ENCODE results near the gene ZFYVE9.
"Not testable (repeated sequence)": the region's sequence is repeated elsewhere in the genome, so short reads cannot be mapped to it uniquely, and the experiment has no call there.

DNA sequence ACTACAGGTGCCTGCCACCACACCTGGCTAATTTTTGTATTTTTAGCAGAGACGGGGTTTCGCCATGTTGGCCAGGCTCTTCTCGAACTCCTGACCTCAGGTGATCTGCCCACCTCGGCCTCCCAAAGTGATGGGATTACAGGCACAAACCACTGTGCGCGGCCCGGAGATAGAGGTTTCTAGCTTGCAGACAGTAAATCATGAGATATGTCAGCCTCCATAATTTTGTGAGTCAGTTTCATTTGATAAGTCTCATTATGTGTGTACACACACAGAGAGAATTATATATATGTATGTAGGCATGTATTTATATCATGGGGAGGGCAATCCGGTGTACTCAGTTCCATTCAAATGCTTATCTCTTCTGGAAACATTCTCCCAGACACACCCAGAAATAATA, 64.8 kb downstream of the ZFYVE9 start:
- TF ChIP-seq, protein P1, sequence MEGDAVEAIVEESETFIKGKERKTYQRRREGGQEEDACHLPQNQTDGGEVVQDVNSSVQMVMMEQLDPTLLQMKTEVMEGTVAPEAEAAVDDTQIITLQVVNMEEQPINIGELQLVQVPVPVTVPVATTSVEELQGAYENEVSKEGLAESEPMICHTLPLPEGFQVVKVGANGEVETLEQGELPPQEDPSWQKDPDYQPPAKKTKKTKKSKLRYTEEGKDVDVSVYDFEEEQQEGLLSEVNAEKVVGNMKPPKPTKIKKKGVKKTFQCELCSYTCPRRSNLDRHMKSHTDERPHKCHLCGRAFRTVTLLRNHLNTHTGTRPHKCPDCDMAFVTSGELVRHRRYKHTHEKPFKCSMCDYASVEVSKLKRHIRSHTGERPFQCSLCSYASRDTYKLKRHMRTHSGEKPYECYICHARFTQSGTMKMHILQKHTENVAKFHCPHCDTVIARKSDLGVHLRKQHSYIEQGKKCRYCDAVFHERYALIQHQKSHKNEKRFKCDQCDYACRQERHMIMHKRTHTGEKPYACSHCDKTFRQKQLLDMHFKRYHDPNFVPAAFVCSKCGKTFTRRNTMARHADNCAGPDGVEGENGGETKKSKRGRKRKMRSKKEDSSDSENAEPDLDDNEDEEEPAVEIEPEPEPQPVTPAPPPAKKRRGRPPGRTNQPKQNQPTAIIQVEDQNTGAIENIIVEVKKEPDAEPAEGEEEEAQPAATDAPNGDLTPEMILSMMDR (IDR thresholded peaks at IDR 0.05; ENCODE audit: borderline replicate concordance, extremely low read depth, low read length, poor library complexity, severe bottlenecking): not testable (repeated sequence)
- not testable (repeated sequence) for TF ChIP-seq EZH2 (IDR thresholded peaks at IDR 0.05; ENCODE audit: borderline replicate concordance, low read depth, low read length, severe bottlenecking)

All from DND-41 (cell line).